GM19372 (cell line): ENCODE measurements around the gene ITPR3.

Experiments
- ATAC-seq: cut with Tn5 transposase; IDR thresholded peaks from one replicate; pipeline ENCODE4 v1.9.1; 2021; ENCODE audit warnings: mild to moderate bottlenecking, low read depth, moderate library complexity; ENCODE audit not compliant: unreplicated experiment

ITPR3 gene

DNA sequence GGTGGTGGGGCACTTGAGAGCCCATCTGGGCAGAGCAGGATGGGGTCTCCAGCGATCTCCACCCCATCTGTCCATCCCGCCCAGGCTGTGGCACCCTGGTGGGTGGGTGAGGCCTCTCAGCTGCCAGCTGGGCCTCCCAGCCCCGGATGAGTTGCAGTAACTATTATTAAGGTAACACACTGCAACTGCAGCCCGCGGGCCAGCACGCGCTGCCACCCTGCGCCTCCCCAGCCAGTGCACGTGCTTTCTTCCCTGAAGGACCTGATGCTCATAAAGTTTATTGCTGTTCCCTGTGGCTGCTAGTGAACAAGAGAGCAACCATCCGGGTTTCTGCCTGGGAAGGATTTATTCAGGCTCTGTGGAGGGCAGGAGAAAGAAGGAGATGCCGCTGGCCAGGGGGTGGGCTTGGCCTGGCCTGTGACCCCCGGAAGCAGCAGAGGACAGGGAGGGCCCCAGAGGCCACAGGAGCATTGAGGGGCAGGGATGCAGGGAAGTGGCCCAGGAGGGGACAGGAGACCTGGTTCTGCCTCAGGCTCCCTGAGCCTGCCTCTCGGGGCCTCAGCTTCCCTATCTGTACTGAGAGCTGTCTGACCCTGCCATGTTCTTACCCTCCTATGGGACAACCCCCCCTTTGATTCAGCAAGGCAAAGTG lies 123.9 kb downstream of the ITPR3 start:
- ATAC-seq: no peak

GRCh38 chr6:33745548-33745947 lies 124.4 kb downstream of the ITPR3 start:
- ATAC-seq: no peak
